Skeletal muscle cell (primary cell): ENCODE data around the gene VNN1.
"Not testable (repeated sequence)": the region's sequence is repeated elsewhere in the genome, so short reads cannot be mapped to it uniquely, and the experiment has no call there.

ENCODE experiments used
- DNase-seq: peaks from one replicate; pipeline ENCODE4 v3.0.0-alpha.2; 2010; ENCODE audit warnings: low read depth
- H3K4me3 ChIP-seq: 2 replicates; pipeline ENCODE4 v1.5.1; 2011; ENCODE audit warnings: low read depth, mild to moderate bottlenecking, control low read depth, low read length, moderate library complexity

The VNN1 gene

GRCh38 chr6:132683543-132683942 lies 30.3 kb downstream of the VNN1 start:
- DNase-seq: peak; percentile 73
- no peak overlapping the region for H3K4me3 ChIP-seq

DNA sequence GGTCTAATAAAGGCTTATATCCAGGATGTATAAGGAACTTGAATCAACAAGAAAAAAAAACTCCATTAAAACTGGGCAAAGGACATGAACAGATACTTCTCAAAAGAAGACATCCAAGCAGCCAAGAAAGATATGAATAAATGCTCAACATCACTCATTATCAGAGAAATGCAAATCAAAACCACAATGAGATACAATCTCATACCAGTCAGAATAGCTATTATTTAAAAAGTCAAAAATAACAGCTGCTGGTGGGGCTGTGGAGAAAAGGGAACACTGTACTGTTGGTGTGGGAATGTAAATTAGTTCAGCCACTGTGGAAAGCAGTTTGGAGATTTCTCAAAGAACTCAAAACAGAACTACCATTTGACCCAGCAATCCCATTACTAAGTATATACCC lies 34.8 kb downstream of the VNN1 start:
- not testable (repeated sequence) for H3K4me3 ChIP-seq, DNase-seq

DNA sequence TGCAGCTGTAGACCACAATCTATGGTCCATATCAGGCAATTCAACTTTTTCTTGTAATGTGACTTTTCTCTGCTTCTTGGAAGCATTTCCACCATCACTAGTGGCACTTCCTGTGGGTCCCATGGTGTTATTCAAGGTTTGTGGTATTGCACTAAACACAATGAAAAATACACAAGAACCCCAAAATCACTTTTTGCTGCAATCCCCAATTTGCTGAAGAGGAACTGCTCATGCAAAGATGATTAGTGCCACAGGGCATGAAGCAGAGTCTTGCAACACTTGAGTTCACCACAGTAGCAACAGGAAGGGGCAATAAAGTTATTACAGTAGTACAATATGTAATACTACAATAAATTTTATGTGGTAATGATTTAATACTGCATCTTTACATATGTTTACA lies 38.1 kb downstream of the VNN1 start:
- H3K4me3 ChIP-seq: no peak overlapping the region
- no peak for DNase-seq

DNA sequence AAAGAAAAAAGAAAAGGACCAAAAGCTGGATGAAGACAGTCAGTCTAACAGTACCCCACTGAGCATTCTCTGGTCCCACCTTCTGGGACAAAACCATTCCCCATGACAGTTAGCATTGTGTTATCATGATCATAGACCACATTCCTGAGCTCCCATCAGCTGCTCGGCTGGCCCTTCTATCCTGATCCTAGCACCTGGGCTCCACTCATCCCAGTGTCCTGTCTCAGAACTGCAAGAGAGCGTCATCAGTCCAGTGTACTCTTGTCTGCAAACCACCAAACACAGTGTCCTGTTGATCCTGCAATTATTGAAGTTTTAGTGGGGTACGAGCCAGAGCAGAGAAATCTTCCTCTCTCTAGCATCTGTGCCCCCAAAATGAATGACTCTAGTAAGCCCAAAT lies 38.9 kb downstream of the VNN1 start:
- no peak for DNase-seq

GRCh38 chr6:132673376-132674094 lies 40.3 kb downstream of the VNN1 start:
- no peak for DNase-seq
- no peak overlapping the region for H3K4me3 ChIP-seq

More for the DNA sequence above, 38.9 kb downstream of the VNN1 start:
- H3K4me3 ChIP-seq: no peak overlapping the region

GRCh38 chr6:132671295-132671694 lies 42.6 kb downstream of the VNN1 start:
- DNase-seq: no peak
- no peak overlapping the region for H3K4me3 ChIP-seq

DNA sequence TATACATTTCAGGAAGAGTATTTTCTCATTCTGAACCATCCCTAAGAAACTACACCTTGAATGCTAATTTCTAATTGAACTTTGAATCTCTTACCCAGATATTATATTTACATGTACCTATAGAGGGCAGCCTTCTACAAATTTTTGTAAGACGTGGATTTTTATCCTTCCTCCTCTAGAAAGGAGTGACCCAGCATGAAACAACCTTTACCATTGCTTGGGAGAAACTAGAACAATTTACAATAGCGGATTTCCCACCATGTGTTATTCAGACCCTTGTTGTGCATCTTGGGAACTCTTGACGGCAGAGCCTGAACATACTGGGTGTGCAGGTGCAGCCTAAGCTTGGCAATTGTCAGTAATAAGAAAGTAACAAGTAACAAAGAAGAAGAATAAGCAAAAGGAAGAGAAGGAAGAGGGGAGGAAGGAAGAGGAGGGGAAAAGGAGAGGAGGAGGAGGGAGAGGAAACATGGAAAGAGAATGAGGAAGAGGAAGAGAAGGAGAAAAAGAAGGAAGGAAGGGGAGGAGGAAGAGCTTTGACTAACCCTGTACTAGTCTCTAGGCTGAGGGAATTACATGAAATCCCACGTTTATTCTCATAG lies 44.1 kb downstream of the VNN1 start:
- no peak for DNase-seq
- H3K4me3 ChIP-seq: no peak overlapping the region

DNA sequence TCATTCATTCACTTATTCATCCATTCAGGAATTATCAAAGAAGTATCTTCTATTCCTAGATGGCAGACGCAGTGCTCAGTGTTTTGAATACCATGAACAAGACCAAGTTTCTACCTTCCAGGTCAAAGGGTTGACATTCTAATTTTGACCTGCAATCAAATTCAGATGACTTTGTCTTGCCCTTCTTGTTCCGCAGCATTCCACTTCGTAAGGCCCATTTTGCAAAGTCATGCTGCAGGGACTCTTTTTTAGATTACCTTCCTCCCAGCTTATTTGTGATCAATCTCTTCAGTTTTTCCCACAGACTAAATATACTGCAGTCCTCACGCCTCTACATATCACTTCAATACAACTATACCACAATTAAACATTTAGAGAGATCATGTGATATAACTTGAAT lies 47.7 kb downstream of the VNN1 start:
- H3K4me3 ChIP-seq: no peak overlapping the region
- DNase-seq: no peak

DNA sequence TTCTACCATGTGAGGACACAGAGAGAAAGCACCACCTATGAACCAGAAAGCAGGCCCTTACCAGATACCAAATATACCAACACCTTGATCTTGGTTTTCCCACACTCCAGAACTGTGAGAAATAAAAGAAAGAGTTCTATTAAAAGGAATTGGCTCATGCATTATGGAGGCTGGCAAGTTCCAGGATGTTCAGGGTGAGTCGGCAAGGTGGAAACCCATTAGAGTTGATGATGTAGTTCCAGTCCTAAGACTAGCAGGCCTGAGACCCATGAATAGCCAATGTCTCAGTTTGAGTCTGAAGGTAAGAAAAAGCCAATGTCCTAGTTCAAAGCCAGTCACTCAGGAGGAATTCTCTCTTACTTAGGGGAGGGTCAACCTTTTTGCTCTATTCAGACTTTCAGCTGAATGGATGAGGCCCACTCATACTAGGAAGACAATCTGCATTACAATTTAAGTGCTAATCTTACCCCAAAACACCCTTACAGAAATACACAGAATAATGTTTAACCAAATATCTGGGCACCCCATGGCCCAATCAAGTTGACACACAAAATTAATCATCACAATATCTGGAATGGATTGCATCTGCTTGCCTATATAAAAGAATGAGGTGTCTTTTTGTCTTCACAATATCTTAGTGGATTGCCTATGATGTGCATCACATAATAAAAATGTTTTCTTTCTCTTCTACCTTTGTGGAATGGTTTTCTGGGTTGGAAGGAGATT lies 49.4 kb downstream of the VNN1 start:
- no peak for DNase-seq
- H3K4me3 ChIP-seq: no peak overlapping the region

DNA sequence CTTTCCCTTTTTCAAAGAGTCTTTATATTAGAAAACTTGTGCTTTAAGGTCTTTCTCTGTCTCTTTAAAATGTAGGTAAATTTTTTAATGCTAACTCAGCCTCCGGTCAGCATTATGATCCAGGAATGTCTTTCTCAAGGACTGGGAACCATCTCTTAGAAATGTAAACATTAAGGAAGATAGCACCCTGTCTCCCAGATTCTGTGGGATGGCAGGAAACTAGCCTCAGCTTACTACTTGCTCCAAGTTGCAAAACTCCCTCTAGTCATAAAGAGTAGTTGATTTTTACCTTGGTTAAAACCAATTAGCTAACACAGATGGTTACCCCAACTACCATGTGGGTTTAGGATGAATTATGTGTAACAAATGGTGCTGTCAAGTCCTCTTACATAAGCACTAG lies 50.2 kb downstream of the VNN1 start:
- no peak overlapping the region for H3K4me3 ChIP-seq
- DNase-seq: no peak

GRCh38 chr6:132661906-132662305 lies 51.9 kb downstream of the VNN1 start:
- DNase-seq: no peak
- no peak overlapping the region for H3K4me3 ChIP-seq

GRCh38 chr6:132659082-132659481 lies 54.8 kb downstream of the VNN1 start, which contains the start of gene TAAR1:
TAAR1 (minus strand) TSS chr6:132659182; CDS start chr6:132646003, 13,179 bp downstream.
- DNase-seq: no peak
- no peak within 1 kb of the TSS for H3K4me3 ChIP-seq

DNA sequence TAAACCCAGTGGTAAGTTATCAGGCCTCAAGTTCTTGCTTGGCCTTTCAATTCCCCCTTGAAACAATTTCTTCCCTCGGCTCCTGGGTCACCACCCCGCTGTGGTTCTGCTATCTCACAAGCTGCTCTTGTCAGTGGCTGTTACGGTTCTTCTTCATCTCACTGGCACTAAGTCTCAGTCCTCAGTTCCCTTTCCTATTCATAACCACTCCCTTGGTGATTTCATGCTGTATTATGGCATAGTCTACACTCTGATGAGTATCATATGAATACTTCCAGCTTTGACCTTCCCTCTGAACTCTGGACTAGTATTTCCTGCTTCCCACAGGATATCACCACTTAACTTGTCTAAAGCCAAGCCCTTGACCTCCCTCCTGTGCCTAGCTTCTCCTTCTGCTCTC lies 62.8 kb downstream of the VNN1 start:
- no peak for DNase-seq
- no peak overlapping the region for H3K4me3 ChIP-seq

DNA sequence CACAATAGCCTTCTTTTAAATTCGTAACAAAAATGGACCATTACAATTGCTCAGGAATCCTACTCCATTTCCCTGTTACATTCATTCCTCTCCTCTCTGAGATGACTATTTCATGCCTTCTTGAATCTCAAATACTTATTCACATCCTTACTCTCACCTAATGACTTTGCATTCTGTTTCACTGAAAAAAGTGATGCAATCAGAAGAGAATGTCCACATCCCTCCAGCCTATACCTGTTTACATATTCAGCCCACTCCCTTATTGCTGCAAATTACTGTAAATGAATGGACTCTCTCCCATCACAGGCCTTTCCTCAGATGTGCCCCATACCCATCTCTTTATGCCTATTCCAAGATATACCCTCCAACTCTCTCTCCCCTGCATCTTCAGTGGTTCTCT lies 63.4 kb downstream of the VNN1 start:
- no peak overlapping the region for H3K4me3 ChIP-seq
- no peak for DNase-seq

GRCh38 chr6:132648828-132649227 lies 65.0 kb downstream of the VNN1 start:
- no peak overlapping the region for H3K4me3 ChIP-seq
- DNase-seq: no peak

DNA sequence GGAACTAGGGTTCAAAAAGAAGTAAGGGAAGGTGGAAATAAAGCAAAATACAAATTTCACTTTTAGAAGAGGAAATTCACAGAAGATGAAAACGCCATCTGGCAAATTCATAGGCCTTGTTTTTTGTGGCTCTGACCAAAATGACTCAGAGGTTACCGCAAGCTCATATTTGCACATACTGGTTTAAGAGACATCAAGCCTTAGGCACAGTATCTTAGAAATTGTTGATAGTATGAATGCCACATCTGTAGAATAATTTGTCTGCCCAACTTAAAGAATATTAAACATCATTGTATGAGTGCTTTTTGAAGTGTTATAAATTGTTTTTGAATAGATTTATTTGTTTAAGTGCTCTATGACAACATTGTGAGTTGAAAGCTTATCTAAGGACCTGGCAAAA lies 65.5 kb downstream of the VNN1 start:
- no peak overlapping the region for H3K4me3 ChIP-seq
- peak; percentile 21 for DNase-seq

GRCh38 chr6:132643547-132643946 lies 70.3 kb downstream of the VNN1 start:
- DNase-seq: no peak
- no peak overlapping the region for H3K4me3 ChIP-seq

DNA sequence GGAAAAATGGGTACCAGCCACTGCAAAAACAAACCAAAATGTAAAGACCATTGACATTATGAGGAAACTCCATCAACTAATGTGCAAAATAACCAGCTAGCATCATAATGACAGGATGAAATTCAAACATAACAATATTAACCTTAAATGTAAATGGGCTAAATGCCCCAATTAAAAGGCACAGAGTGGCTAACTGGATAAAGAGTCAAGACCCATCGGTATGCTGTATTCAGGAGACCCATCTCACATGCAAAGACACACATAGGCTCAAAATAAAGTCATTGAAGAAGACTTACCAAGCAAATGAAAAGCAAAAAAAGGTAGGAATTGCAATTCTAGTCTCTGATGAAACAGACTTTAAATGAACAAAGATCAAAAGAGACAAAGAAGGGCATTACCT lies 76.7 kb downstream of the VNN1 start:
- H3K4me3 ChIP-seq, DNase-seq: not testable (repeated sequence)

GRCh38 chr6:132635906-132636305 lies 77.9 kb downstream of the VNN1 start:
- H3K4me3 ChIP-seq, DNase-seq: not testable (repeated sequence)

DNA sequence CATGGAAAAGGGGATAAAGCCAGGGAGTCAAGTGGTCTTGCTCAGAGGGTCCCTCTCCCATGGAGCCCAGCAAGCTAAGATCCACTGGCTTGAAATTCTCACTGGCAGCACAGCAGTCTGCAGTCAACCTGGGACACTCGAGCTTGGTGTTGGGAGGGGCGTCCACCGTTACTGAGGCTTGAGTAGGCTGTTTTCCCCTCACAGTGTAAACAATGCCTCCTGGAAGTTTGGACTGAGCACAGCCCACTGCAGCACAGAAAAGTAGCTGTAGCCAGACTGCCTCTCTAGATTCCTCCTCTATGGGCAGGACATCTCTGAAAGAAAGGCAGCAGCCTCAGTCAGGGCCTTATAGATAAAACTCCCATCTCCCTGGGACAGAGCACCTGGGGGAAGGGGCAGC lies 78.6 kb downstream of the VNN1 start:
- H3K4me3 ChIP-seq: not testable (repeated sequence)

DNA sequence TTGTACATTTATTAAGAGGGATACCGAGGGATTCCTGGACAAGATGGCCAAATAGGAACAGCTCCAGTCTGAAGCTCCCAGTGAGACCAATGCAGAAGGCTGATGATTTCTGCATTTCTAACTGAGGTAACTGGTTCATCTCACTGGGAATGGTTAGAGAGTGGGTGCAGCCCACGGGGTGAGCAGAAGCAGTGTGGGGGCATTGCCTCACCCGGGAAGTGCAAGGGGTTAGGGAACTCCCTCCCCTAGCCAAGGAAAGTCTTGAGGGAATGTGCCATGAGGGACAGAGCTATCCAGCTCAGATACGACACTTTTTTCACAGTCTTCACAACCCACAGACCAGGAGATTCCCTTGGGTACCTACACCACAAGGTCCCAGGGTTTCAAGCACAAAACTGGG lies 79.1 kb downstream of the VNN1 start:
- H3K4me3 ChIP-seq: no peak overlapping the region
- DNase-seq: no peak

More for the DNA sequence above, 78.6 kb downstream of the VNN1 start:
- DNase-seq: not testable (repeated sequence)
